ENCODE measurements around the gene PLLP. TPM values are rescaled to one million over a fixed set of nuclear protein-coding genes. Genes with fewer than 3 reads are reported as not detected.
"Not testable (repeated sequence)": the region's sequence is repeated elsewhere in the genome, so short reads cannot be mapped to it uniquely, and the experiment has no call there.

Gene PLLP
- total RNA-seq, 3 donors from 2014 or later: 0.13 to 0.33 TPM; not detected in 1

DNA sequence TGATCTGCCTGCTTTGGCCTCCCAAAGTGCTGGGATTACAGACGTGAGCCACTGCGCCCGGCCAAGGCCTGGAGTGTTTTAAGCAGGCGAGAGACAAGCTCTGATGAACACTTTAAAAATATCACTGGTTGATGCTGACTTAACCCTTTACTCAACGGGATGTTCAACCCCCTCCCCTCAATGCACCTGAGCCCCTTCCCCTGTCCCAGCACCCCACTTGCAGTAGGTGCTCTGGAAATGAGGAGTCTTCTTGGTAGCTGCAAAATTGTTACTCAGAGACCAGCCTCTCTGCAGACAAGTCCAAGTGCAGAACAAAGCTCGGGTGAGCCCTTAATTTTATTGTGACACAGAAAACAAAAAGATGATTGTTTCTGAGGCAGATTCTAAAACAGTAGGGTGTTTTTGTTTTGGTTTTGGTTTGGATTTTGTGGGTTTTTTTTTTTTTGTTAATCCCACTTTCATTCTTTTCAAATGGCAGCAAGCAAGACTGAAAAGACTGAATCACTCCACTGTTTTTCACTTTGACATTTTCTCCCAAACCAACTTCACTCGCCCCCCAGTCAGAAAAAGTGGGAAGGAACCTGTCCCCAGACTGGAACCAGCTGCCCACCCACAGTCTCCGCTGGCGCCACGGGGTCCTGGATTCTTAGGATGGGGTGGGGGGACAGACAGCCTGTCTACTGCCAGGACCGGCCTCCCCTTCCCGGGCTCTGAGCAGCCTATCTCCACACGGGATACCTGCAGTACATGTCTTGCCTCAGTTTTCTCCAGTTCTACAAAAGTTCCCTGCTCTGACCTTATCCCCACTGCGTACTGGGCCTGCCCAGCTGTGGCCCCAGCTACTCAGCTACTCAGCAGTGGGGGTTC lies 5.2 kb upstream of the PLLP start:
- peaks cover 6% of the 10 kb centered on the region for H3K4me1 Mint-ChIP-seq (ENCODE audit: low read depth)
- peak in 1 of 2 donors; percentile 34 for ATAC-seq
- H3K27me3 Mint-ChIP-seq (ENCODE audit: low read depth): peaks cover 5% of the 10 kb centered on the region
- no peak overlapping the region for H3K4me3 Mint-ChIP-seq
- DNase-seq: no peak
- H3K9me3 Mint-ChIP-seq: no peaks in the 10 kb centered on the region
- no peaks in the 10 kb centered on the region for H3K36me3 Mint-ChIP-seq (ENCODE audit: insufficient read depth)

DNA sequence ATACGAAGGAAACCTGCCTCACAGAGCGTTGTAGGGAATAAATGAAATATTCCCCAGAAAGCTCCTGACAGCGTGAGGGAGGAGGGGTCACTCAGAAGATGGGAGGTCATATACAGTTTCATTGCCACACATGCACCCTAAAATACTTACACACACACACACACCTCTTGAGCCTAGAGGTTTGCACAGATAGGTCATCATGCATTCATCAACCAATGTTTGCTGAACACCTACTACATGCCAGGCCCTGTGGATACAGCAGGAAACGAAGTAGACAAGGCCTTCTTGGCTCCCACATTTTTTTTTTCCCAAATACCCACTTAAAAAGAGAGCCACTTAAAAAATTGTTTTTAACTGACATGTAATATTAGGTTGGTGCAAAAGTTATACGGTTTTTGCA lies 907 bp upstream of the PLLP start:
- Mint-ChIP-seq H3K4me3 (peak overlapping the region; percentile 49), H3K36me3 (ENCODE audit: insufficient read depth) (no peaks in the 10 kb centered on the region), H3K4me1 (ENCODE audit: low read depth) (peaks cover 24% of the 10 kb centered on the region), H3K27me3 (ENCODE audit: low read depth) (peaks cover 16% of the 10 kb centered on the region), H3K9me3 (no peaks in the 10 kb centered on the region)
- ATAC-seq (no peak), DNase-seq (no peak)

- Mint-ChIP-seq H3K27me3 (ENCODE audit: low read depth) (peaks cover 16% of the 10 kb centered on the region), H3K4me3 (peak overlapping the region; percentile 73), H3K9me3 (no peaks in the 10 kb centered on the region), H3K36me3 (ENCODE audit: insufficient read depth) (no peaks in the 10 kb centered on the region), H3K4me1 (ENCODE audit: low read depth) (peaks cover 26% of the 10 kb centered on the region)
- ATAC-seq (no peak), DNase-seq (no peak)
These were observed 486 bp upstream of the PLLP start for GRCh38 chr16:57284952-57285363.

DNA sequence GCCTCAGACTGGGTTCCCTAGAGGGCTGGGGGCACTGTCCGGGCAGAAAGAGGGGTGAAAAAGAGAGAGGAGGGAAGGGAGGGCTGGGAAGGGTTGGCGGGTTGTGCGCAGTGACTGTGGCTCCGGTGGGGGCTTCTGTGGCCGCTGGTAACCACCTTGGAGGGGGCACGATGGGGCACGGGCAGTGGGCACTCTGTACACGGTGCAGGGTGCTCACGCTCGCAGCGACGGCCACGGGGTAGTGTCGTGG lies 588 bp downstream of the PLLP start:
- ATAC-seq (peak in 1 of 2 donors; percentile 10), DNase-seq (no peak)
- peaks cover 24% of the 10 kb centered on the region for H3K4me1 Mint-ChIP-seq (ENCODE audit: low read depth)
- H3K36me3 Mint-ChIP-seq (ENCODE audit: insufficient read depth): no peaks in the 10 kb centered on the region
- peak overlapping the region; percentile 75 for H3K4me3 Mint-ChIP-seq
- H3K27me3 Mint-ChIP-seq (ENCODE audit: low read depth): peaks cover 16% of the 10 kb centered on the region
- H3K9me3 Mint-ChIP-seq: no peaks in the 10 kb centered on the region

- Mint-ChIP-seq H3K4me1 (ENCODE audit: low read depth) (peaks cover 29% of the 10 kb centered on the region), H3K27me3 (ENCODE audit: low read depth) (peaks cover 16% of the 10 kb centered on the region), H3K4me3 (peak overlapping the region; percentile 75), H3K36me3 (ENCODE audit: insufficient read depth) (no peaks in the 10 kb centered on the region), H3K9me3 (no peaks in the 10 kb centered on the region)
- DNase-seq: no peak
- ATAC-seq: no peak
These were observed 1.1 kb downstream of the PLLP start for GRCh38 chr16:57283214-57283958.

GRCh38 chr16:57282510-57283213 lies 1.8 kb downstream of the PLLP start:
- ATAC-seq: no peak
- Mint-ChIP-seq H3K9me3 (no peaks in the 10 kb centered on the region), H3K4me1 (ENCODE audit: low read depth) (peaks cover 37% of the 10 kb centered on the region), H3K4me3 (no peak overlapping the region), H3K36me3 (ENCODE audit: insufficient read depth) (no peaks in the 10 kb centered on the region), H3K27me3 (ENCODE audit: low read depth) (peaks cover 16% of the 10 kb centered on the region)
- no peak for DNase-seq

DNA sequence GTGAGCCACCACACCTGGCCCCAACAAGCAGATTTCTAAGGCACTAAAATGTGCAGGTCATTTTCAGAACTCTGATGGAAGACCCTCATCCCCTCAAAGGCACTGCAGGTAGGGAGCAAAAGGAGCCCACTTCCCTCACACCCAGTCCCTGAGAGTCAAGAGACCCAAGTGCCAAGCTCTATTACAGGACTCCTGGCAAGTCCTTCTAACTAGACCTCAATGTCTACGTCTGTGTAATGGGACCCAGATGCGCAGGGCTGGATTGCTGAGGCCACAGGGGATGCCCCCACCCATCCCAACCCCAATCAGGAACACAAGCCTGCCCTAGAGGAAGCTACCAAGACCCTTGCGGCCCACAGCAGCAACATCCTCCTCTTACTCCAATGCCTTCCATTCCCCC lies 2.7 kb downstream of the PLLP start:
- peaks cover 16% of the 10 kb centered on the region for H3K27me3 Mint-ChIP-seq (ENCODE audit: low read depth)
- H3K36me3 Mint-ChIP-seq (ENCODE audit: insufficient read depth): no peaks in the 10 kb centered on the region
- no peak for ATAC-seq
- peaks cover 45% of the 10 kb centered on the region for H3K4me1 Mint-ChIP-seq (ENCODE audit: low read depth)
- no peak overlapping the region for H3K4me3 Mint-ChIP-seq
- DNase-seq: no peak
- H3K9me3 Mint-ChIP-seq: no peaks in the 10 kb centered on the region

- ATAC-seq (no peak), DNase-seq (no peak)
- H3K9me3 Mint-ChIP-seq: no peaks in the 10 kb centered on the region
- H3K27me3 Mint-ChIP-seq (ENCODE audit: low read depth): peaks cover 14% of the 10 kb centered on the region
- H3K36me3 Mint-ChIP-seq (ENCODE audit: insufficient read depth): no peaks in the 10 kb centered on the region
- no peak overlapping the region for H3K4me3 Mint-ChIP-seq
- peaks cover 50% of the 10 kb centered on the region for H3K4me1 Mint-ChIP-seq (ENCODE audit: low read depth)
These were observed 4.5 kb downstream of the PLLP start for GRCh38 chr16:57279780-57280638.

- no peak for DNase-seq
- H3K4me3 Mint-ChIP-seq: no peak overlapping the region
- H3K9me3 Mint-ChIP-seq: no peaks in the 10 kb centered on the region
- H3K4me1 Mint-ChIP-seq (ENCODE audit: low read depth): peaks cover 46% of the 10 kb centered on the region
- H3K27me3 Mint-ChIP-seq (ENCODE audit: low read depth): peaks cover 9% of the 10 kb centered on the region
- no peaks in the 10 kb centered on the region for H3K36me3 Mint-ChIP-seq (ENCODE audit: insufficient read depth)
- no peak for ATAC-seq
These were observed 6.0 kb downstream of the PLLP start for GRCh38 chr16:57278494-57278893.

GRCh38 chr16:57277586-57277985 lies 6.9 kb downstream of the PLLP start:
- peak; percentile 87 to 92 for ATAC-seq
- no peak overlapping the region for H3K4me3 Mint-ChIP-seq
- H3K9me3 Mint-ChIP-seq: no peaks in the 10 kb centered on the region
- DNase-seq: peak; percentile 25
- peaks cover 3% of the 10 kb centered on the region for H3K27me3 Mint-ChIP-seq (ENCODE audit: low read depth)
- H3K36me3 Mint-ChIP-seq (ENCODE audit: insufficient read depth): no peaks in the 10 kb centered on the region
- peaks cover 41% of the 10 kb centered on the region for H3K4me1 Mint-ChIP-seq (ENCODE audit: low read depth)

DNA sequence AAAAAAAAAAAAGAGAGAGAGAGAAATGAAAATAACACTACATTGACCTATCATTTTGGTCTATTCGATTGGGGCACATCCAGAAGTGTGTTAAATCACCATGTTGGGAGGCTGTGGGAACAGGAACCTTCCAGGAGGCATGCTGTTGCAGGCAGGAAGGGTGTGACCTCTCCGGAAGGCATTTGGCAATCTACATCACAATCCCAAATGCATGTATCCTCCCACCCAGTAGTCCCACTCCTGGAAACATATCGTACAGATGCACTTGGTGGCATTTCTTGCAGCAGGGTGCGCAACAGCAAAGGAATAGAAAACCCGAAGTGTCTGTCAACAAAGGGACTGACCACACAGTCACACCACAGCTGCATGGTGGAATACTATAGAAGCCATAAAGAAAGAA lies 7.9 kb downstream of the PLLP start:
- peaks cover 40% of the 10 kb centered on the region for H3K4me1 Mint-ChIP-seq (ENCODE audit: low read depth)
- H3K9me3 Mint-ChIP-seq: no peaks in the 10 kb centered on the region
- H3K36me3 Mint-ChIP-seq (ENCODE audit: insufficient read depth): no peaks in the 10 kb centered on the region
- no peak overlapping the region for H3K4me3 Mint-ChIP-seq
- H3K27me3 Mint-ChIP-seq (ENCODE audit: low read depth): no peaks in the 10 kb centered on the region
- no peak for DNase-seq
- no peak for ATAC-seq

DNA sequence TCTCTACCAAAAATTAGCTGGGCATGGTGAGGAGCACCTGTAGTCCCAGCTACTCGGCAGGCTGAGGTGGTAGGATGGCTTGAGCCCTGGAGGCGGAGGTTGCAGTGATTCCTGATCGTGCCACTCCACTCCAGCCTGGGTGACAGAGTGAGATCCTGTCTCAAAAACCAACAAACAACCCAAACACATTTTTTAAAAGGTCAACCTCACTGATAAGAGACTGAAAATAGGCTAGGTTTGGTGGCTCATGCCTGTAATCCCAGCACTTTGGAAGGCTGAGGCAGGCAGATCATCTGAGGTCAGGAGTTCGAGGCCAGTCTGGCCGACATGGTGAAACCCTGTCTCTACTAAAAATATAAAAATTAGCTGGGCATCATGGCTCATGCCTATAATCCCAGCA lies 8.5 kb downstream of the PLLP start:
- not testable (repeated sequence) for H3K4me3 Mint-ChIP-seq; H3K27me3 Mint-ChIP-seq (ENCODE audit: low read depth); H3K36me3 Mint-ChIP-seq (ENCODE audit: insufficient read depth); H3K9me3 Mint-ChIP-seq; ATAC-seq; DNase-seq
- H3K4me1 Mint-ChIP-seq (ENCODE audit: low read depth): peaks cover 38% of the 10 kb centered on the region

DNA sequence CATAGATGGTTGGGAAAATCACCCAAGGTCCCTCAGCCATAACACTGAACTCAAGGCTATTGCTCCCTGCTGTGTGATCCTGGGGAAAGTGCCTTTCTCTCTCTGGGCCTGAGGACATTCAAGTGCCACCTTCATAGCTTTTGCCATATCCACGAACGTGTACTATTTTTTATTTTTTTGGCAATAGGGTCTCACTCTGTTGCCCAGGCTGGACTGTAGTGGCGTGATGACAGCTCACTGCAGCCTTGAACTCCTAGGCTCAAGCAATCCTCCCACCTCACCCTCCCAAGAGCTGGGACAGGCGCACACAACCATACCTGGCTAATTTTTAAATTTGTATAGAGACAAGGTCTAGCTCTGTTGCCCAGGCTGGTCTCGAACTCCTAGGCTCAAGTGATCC lies 10.6 kb downstream of the PLLP start:
- ATAC-seq (no peak), DNase-seq (no peak)
- Mint-ChIP-seq H3K4me1 (ENCODE audit: low read depth) (peaks cover 31% of the 10 kb centered on the region), H3K27me3 (ENCODE audit: low read depth) (no peaks in the 10 kb centered on the region), H3K4me3 (no peak overlapping the region), H3K36me3 (ENCODE audit: insufficient read depth) (no peaks in the 10 kb centered on the region), H3K9me3 (no peaks in the 10 kb centered on the region)

DNA sequence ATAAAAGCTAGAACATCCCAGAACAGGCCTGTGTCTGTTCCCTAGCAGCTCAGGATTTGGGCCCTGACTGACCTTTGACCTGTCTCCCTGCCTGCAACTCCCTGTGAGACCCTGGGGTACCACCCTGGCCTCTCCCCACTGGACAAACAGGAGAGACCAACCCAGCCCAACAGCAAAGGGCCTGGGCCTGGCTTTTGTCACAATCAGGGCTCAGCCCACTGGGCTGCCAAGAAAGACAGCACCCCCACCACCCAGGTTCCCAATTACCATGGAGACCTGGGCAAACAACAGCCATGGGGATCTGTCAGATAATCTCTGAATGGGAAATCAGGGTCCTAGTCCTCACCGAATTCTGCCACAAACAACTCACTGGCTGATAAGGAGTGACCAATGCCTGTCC lies 11.1 kb downstream of the PLLP start:
- no peaks in the 10 kb centered on the region for H3K27me3 Mint-ChIP-seq (ENCODE audit: low read depth)
- H3K9me3 Mint-ChIP-seq: no peaks in the 10 kb centered on the region
- DNase-seq (no peak), ATAC-seq (no peak)
- peaks cover 31% of the 10 kb centered on the region for H3K4me1 Mint-ChIP-seq (ENCODE audit: low read depth)
- no peak overlapping the region for H3K4me3 Mint-ChIP-seq
- no peaks in the 10 kb centered on the region for H3K36me3 Mint-ChIP-seq (ENCODE audit: insufficient read depth)
